NCI-H345 treated with DMSO at 0.1 percent for 48 hours (cell line): Measurements from ENCODE around the gene CDC25B.

ENCODE experiments used
- DNase-seq: peaks from one replicate; lab custom pipeline; 2025; ENCODE audit not compliant: unreplicated experiment; lab: John Stamatoyannopoulos, UW

Gene CDC25B

DNA sequence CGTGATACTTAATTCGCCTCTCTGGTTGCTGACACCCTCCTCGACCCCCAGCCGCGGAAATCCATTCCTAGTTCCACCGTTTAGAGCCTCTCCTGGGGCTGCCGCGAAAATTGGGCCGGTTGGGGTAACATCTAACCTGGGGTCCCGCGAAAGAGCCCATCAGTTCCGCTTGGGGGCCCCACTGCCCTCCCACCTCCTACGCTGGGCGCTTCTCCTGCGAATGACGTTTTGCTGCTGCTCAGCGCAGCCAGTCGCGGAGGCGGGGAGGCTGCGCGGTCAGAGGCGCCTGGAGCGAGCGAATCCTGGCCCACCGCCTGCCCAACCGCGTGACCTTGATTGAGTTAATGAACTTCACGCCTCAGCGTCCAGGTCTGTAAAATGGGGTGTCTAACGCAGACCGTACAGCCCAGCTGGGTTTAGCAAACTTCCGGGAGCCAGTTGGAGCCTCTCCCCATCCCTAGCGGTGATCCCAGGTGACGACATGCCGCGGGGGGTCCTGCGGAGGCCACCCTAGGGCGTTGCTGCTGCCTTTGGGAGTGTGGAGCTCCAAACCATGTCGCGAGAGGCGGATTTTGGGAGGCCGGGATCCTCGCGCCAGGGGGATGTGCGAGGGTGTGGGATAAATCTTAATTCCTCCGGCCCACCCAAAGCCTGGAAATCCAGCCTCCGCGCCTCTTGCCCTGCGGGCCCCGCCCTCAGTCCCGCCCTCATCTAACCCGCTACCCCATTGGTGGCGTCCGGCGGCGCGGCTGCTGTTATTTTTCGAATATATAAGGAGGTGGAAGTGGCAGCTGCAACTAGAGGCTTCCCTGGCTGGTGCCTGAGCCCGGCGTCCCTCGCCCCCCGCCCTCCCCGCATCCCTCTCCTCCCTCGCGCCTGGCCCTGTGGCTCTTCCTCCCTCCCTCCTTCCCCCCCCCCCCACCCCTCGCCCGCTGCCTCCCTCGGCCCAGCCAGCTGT is at the start of gene CDC25B:
TSS of gene CDC25B (plus strand) at position 800 of the 958 bp plus-strand sequence. CDS start 222 bp downstream, outside the sequence.
- peak; percentile 92 for DNase-seq

DNA sequence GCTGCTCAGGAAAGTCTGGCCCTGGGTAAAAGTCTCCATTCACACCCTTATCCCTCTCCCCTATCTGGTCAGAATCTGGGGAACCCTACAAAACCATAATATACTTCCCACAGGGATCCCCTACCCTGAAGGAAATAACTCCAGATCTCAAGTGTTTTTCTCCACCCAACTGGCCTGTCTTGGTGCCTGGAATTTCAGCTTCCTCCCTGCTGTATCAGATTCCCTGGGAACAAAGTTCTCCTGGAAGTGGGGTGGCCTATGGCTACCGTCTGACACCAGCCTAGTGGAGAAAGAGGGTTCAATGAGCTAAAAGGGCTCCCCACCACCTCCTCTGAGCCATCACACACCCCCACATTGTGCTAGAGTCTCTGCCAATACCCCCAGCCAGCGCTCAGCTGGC is 48.6 kb upstream of the CDC25B start:
- no peak for DNase-seq

DNA sequence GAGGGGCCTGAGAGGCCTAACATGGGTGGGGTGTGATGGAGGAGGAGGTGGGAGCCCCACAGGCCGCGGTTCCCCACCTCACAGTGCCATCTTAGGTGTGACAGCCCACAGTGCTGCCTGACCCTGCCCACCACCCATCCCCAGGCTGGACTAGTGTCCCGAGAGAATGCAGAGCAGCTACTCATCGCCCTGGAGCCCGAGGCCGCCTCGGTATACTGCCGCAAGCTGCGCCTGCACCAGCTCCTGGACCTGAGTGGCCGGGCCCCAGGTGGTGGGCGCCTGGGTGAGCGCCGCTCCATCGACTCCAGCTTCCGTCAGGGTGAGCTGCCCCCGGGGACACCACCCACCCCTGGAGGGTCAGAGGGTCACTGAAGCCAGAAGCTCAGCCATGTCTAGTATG is 48.0 kb upstream of the CDC25B start:
- DNase-seq: no peak

DNA sequence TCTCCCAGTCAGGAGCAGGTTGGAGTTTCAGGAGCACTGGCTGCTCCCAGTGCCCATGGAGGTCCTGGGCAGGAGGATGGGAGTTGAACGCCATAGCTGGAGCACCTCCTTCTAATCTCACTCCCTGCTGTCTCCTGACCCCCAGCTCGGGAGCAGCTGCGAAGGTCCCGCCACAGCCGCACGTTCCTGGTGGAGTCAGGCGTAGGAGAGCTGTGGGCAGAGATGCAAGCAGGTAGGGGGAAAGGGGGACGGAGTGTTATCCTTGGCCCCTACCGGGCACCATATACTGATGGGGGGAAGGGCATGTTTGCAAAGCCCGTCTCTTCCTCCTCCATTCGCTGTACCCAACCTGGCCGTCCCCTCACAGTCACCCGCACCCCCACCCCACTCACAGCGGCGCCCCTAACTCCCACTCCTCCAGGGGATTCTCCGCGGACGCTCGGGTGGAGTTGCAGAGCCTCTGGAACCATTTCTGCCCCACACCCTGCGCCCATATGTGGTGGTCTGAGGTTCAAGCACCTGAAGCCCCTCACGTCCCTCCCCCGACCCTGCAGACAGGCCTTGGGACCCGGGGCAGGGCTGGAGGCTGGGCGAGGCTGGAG is 46.9 kb upstream of the CDC25B start:
- no peak for DNase-seq

DNA sequence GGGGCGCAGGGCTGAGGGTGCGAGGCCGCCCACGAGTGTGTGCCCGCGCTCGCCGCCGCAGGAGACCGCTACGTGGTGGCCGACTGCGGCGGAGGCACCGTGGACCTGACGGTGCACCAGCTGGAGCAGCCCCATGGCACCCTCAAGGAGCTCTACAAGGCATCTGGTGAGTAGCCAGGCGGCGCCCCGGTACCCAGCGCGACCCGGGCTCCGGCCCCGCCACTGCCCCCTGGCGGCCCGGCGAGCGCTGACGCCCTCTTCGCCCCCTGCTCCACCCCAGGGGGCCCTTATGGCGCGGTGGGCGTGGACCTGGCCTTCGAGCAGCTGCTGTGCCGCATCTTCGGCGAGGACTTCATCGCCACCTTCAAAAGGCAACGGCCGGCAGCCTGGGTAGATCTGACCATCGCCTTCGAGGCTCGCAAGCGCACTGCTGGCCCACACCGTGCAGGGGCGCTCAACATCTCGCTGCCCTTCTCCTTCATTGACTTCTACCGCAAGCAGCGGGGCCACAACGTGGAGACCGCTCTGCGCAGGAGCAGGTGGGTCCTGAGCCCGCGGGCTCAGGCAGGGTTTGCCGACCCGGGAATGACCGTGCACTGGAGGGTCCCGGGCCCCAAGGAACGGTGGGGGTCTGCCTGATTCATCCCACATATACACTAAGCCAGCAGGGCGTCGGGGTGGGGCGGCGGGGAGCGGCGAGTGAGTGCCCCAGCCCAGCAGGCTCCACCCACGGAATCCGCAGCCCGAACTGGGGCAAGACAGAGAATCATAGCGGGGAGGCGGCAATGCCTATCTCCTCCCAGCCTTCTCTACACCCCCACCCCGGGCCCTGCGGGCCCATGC is 46.2 kb upstream of the CDC25B start:
- peak; percentile 47 for DNase-seq

DNA sequence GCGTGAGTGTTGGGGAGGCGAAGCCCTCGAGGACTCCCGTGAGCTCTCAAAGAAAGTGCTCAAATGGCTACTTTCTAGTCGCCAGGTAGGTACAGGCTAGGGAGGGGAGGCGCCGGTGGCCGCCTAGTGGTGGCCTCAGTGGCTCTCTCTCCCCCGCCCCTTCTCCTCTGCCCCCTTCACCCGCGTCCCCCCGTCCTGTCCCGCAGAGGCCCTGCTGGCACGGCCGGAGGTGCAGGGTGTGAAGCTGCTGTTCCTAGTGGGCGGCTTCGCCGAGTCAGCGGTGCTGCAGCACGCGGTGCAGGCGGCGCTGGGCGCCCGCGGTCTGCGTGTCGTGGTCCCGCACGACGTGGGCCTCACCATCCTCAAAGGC is 44.8 kb upstream of the CDC25B start:
- no peak for DNase-seq

DNA sequence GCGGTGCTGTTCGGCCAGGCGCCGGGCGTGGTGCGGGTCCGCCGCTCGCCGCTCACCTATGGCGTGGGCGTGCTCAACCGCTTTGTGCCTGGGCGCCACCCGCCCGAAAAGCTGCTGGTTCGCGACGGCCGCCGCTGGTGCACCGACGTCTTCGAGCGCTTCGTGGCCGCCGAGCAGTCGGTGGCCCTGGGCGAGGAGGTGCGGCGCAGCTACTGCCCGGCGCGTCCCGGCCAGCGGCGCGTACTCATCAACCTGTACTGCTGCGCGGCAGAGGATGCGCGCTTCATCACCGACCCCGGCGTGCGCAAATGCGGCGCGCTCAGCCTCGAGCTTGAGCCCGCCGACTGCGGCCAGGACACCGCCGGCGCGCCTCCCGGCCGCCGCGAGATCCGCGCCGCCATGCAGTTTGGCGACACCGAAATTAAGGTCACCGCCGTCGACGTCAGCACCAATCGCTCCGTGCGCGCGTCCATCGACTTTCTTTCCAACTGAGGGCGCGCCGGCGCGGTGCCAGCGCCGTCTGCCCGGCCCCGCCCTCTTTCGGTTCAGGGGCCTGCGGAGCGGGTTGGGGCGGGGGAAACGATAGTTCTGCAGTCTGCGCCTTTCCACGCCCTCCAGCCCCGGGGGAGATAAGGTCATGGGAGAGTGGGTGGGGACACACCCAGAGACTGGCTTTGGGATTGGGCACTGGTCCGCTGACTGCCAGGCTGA is 44.3 kb upstream of the CDC25B start:
- DNase-seq: peak; percentile 65

DNA sequence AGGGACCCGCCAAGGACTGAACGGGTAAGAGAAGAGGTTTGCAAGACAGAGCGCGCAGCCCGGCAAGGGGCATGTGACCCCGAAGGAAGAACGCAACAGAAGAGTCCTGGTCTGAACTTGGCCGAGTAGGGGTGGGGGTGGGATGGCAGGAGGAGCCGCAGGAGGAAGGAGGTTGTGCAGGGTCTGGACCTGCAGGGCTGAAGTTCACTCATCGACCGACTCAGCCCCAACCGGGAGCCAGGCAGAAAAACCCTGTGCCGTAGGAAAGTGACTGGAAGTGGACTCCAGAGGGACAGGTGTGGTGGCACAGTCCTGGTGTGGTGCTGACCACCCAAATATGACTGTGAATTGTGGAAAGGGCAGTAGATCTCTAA is 43.7 kb upstream of the CDC25B start:
- DNase-seq: no peak

DNA sequence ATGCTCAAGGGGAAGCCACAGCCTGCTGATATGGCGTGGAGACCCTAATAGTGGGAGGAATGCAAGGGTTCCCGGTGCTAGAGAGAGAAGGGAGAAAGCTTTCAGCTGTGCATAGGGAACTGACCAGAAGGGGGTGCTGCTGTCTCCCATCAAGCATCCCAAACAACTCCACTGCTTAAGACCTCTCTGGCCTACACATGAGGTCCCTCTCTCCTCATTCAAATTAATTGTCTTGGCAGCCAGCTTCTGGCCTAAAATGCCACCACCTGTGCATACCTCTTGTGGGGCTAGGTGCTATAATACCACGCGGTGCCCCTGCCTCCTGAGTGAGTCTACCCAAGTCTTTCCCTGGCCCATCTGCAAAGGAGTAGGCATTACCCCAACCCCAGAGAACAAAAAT is 43.0 kb upstream of the CDC25B start:
- peak; percentile 44 for DNase-seq

DNA sequence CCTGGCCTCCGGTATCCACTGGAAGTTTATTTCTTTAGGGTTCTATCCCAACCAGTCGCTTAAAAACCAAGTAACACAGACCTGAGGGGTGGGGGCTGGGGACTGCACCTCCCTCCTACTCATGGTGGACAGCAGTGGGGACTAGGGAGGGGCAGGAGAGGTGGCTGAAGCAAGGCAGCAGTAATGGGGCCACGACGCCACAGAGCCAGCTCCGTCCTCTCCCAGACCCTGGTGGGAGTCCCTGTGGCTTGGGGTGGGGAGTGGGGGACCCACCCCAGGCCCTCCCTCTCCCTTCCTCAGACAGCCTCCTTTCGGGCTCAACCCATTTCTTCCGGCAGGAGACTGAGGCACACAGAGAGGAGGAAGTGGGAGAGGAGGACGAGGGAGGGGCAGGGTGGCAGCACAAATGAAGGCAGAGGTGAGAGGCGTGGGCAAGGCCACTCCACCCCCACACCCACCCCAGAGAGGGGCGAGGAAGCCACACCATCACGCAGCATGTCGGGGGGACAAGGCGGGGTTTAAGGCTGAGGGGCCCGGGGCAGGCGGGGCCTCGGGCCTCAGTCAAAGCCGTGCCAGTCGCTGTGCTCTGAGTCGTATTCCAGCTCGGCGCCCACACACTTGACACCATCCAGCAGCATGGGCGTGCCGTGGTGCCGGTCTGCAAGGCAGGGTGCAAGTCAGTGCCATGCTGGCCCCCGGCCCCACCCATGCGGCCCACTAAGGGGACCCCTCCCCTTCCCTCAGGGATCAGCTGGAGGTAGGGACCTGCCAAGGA is 42.4 kb upstream of the CDC25B start:
- no peak for DNase-seq

DNA sequence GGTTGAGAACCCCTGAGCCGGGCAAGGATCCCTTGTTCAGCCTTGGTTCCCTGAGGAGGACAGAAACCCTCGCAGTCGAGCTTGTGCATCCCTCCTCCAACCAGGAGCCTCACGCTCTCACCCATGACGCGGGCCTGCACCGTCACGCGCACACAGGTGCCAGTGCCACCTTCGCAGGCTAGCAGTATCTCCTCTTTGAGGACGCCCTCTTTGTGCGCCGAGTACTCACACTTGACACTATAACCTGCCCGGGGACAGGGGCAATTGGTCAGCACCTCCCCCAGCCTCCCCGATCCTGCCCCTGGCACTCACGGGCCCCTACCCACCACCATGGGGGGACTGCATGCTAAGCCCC is 41.9 kb upstream of the CDC25B start:
- no peak for DNase-seq

DNA sequence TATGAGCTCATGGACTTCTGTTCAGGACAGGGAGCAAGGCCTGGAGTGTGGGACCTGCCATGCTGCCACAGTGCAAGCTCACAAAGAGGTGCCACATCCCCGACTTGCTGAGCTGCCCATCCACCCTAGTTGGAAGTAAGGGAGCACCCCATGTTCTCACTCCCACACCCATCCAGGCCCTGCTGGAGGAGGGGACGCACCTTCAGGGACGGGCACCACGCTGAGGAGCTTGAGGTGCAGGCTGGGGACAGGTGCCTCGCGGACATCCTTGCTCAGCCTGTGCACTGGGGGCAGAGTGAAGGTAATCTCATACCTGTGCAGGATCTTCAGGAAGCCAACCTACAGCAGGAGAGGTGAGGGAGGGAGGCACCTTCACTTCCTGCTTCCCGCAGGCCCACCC is 40.8 kb upstream of the CDC25B start:
- DNase-seq: no peak

DNA sequence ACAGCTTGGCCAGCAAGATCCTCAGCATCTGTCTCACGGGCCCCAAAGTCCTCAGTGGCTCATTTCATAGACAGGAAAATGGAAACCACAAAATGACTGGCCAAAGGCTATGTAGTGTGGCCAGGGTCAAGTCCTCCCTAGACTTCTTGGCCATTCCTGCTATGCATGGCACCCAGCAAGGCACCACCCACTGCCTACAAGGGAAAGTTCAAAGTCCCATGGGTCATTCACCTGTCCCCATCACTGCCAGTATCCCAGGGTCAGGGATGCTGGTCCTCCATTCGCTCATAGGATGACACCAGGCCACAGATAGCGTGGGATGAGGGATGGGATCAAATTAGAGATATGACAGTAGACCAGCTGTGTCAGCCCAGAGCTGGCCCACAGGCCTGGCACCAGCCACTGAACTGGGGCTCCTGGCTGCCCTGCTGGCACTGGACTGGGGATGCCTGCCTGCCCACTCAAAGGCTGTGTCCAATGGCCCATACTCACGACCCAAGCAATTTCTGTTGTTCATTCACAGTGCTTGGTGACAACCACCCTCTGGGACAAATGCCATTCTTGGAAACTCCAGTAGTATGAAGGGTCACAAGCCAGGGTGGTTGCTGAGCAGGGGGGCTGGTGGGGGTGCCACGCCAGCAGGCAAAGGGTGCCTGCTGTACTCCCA is 40.2 kb upstream of the CDC25B start:
- DNase-seq: no peak

DNA sequence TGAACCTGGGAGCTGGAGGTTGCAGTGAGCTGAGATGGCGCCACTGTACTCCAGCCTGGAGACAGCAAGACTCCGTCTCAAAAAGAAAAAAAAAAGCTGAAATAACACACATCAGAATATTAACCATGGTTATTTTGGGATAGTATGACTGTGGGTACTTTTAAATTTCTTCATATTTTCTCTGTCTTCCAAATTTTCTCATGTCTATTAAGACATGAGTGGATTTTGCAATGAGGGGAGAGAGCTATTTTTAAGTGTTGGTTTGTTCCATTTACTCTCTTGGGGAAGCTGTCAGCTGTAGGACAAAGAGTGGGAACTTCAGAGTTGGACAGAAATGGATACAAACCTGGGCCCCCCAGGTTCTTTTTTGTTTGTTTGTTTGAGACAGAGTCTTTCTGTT is 38.8 kb upstream of the CDC25B start:
- no peak for DNase-seq

DNA sequence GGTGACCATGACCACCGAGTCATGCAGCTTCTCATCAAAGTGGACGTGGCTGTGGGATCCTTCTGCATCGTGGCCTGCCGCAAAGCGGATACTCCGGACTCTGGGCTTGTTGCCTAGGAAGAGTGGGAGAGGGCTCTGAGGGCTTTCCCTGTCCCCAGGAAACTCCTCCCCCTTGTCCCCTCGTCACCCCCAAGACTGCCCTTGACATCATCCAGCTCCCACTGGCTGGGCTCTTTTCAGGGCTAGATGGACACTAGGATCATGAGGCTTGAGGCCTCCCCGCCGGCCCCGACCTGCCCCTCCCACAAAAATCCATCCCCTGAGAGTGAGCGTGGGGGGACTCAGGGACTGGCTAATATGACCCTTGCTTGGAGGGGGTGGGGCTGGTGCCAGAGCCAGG is 37.5 kb upstream of the CDC25B start:
- DNase-seq: no peak

DNA sequence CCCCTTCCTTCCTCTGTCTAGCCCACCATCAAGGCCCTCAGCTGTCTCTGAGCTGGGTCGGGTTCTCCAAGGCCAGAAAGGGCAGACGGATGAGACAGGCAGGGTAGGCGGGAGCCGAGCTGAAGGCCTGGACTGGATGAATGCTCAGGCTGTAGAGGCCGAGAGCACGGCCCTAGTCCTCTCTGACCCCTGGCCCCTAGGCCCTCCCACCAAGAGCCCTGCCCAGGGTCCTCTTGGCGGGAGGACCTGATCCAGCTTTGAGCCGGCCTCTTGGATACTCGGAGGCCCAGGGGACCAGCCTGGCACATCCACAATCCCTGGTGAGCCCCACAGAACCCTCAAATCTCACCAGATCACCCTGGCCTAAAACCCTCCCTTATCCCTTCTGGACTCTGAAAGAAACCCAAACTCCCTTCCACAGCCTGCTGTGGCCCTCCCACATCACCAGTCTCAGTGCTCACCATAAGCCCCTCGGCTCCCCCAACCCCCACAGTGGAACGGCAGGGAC is 36.7 kb upstream of the CDC25B start:
- no peak for DNase-seq

DNA sequence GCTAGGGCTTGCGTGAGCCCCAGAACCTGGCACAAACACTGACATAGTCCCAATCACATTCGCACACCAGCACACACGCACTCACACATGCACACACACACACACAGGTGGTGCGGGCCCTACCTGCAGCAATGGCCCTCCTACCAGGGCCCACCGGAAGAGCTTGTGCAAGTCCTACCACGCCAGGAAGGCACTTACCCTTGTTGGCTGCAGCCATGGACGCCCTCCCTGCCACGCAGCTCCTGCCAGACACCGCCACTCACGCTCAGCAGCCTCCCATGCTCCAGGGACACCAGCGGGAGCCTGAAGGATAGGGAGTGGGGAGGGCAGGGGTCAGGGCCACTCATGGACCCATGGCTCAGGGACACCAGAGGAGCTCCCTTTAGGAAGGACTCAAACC is 36.2 kb upstream of the CDC25B start:
- no peak for DNase-seq

DNA sequence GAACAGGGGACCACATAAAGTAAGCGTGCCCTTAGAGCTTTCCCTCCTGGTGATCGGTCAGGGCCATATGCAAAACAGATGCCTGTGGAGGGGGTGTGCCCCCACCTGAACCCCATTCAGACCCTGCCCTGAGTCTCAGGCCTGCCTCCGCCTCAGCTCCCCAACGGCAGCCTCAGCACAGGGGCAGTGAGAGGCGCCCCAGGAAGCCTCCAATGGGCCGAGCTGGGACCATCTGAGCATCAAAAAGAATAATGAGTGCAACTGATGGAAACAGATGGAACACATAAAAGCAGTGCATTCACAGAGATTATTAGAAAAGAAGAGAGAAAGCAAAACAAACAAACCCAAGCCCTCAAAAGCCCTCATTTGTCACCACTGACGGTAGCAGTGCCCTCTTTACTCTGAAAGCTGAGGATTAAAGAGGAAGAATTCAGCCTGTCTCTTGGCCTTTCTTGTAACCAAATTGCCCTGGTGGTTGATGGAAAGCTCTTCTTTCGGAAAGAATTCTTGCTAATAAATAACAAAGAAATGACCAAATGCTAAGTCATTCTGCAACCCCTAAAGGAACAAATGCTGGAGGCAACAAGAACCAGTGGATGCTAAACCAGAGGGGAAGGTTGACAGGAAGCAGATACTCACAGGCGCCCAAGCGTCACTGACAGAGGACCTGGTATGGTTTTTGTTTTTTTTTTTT is 35.3 kb upstream of the CDC25B start:
- DNase-seq: no peak
